ENCODE measurements around the gene FOXD3.
A peak's percentile ranks its signal among the peaks of the same experiment; 100 is the strongest.

Gene FOXD3

GRCh38 chr1:63305043-63305442, 17.3 kb upstream of the FOXD3 start:
- in situ Hi-C loops (cut with HindIII; ENCODE audit: low pct_ligation_motif_present, low sequenced_read_pairs) = no loop called here

GRCh38 chr1:63307196-63307794, 15.1 kb upstream of the FOXD3 start:
- TF ChIP-seq CTCF (IDR thresholded peaks at IDR 0.05; ENCODE audit: low read depth, low read length, missing control alignments) = no peak
- H3K36me3 ChIP-seq (replicated peaks) = no peaks in the 10 kb centered on the region
- no peak overlapping the region for H3K27ac ChIP-seq
- peaks cover 5% of the 10 kb centered on the region for H3K27me3 ChIP-seq (replicated peaks)
- H3K4me3 ChIP-seq (ENCODE audit: low read depth, low read length) = no peak overlapping the region
- no peak for DNase-seq
- in situ Hi-C loops (cut with HindIII; ENCODE audit: low pct_ligation_motif_present, low sequenced_read_pairs) = no loop called here

More at GRCh38 chr1:63305043-63305442, 17.3 kb upstream of the FOXD3 start:
- Histone ChIP-seq H3K27ac (no peak overlapping the region), H3K36me3 (replicated peaks) (no peaks in the 10 kb centered on the region), H3K4me3 (ENCODE audit: low read depth, low read length) (no peak overlapping the region), H3K27me3 (replicated peaks) (peaks cover 5% of the 10 kb centered on the region)
- TF ChIP-seq CTCF (IDR thresholded peaks at IDR 0.05; ENCODE audit: low read depth, low read length, missing control alignments) = no peak
- DNase-seq = no peak

GRCh38 chr1:63316598-63316983, 5.8 kb upstream of the FOXD3 start:
- Histone ChIP-seq H3K27me3 (replicated peaks) (peaks cover 67% of the 10 kb centered on the region), H3K4me3 (ENCODE audit: low read depth, low read length) (no peak overlapping the region), H3K27ac (no peak overlapping the region), H3K36me3 (replicated peaks) (no peaks in the 10 kb centered on the region)
- in situ Hi-C loops (cut with HindIII; ENCODE audit: low pct_ligation_motif_present, low sequenced_read_pairs) = no loop called here
- no peak for TF ChIP-seq CTCF (IDR thresholded peaks at IDR 0.05; ENCODE audit: low read depth, low read length, missing control alignments)
- no peak for DNase-seq

GRCh38 chr1:63316984-63317816, 5.2 kb upstream of the FOXD3 start:
- no peak overlapping the region for H3K27ac ChIP-seq
- no peaks in the 10 kb centered on the region for H3K36me3 ChIP-seq (replicated peaks)
- in situ Hi-C loops (cut with HindIII; ENCODE audit: low pct_ligation_motif_present, low sequenced_read_pairs) = no loop called here
- H3K27me3 ChIP-seq (replicated peaks) = peaks cover 73% of the 10 kb centered on the region
- DNase-seq = peak; percentile 17
- peak; percentile 72 for TF ChIP-seq CTCF (IDR thresholded peaks at IDR 0.05; ENCODE audit: low read depth, low read length, missing control alignments)
- H3K4me3 ChIP-seq (ENCODE audit: low read depth, low read length) = peak overlapping the region; percentile 39

- in situ Hi-C loops (cut with HindIII; ENCODE audit: low pct_ligation_motif_present, low sequenced_read_pairs) = no loop called here
- Histone ChIP-seq H3K4me3 (ENCODE audit: low read depth, low read length) (peak overlapping the region; percentile 22), H3K27ac (no peak overlapping the region), H3K36me3 (replicated peaks) (no peaks in the 10 kb centered on the region), H3K27me3 (replicated peaks) (peaks cover 79% of the 10 kb centered on the region)
- TF ChIP-seq CTCF (IDR thresholded peaks at IDR 0.05; ENCODE audit: low read depth, low read length, missing control alignments) = no peak
- DNase-seq = no peak
Observed at GRCh38 chr1:63317817-63318152, 4.6 kb upstream of the FOXD3 start.
